Neural cell (in vitro differentiated cells): ENCODE data around the gene EBLN2. TPM values are rescaled to one million over a fixed set of nuclear protein-coding genes. Genes with fewer than 3 reads are reported as not detected.

Experiments used
- H2AFZ ChIP-seq: fragments of 200-600, 300-800 bp; sonication (generic), shearing (Covaris generic); 2 replicates; pipeline ENCODE4 v1.6.0; 2014; ENCODE audit warnings: low read depth, mild to moderate bottlenecking, antibody characterized with exemption, low read length, moderate library complexity
- H3F3A ChIP-seq: fragments of 200-600 bp; shearing (Covaris generic); 2 replicates; pipeline ENCODE4 v1.6.1; 2016; ENCODE audit warnings: mild to moderate bottlenecking, moderate library complexity, mixed read lengths, antibody characterized with exemption, low read length; ENCODE audit not compliant: insufficient read depth, poor library complexity, severe bottlenecking
- H3K27ac ChIP-seq: fragments of 200-600, 300-800 bp; sonication (generic), shearing (Covaris generic); 2 replicates; pipeline ENCODE4 v1.5.1; 2014; ENCODE audit warnings: mild to moderate bottlenecking, low read length, moderate library complexity
- H3K27me3 ChIP-seq: fragments of 300-800, 200-600 bp; sonication (generic), shearing (Covaris generic); 2 replicates; pipeline ENCODE4 v1.6.0; 2014; ENCODE audit warnings: mild to moderate bottlenecking, low read depth, low read length, moderate library complexity; ENCODE audit not compliant: insufficient read depth
- H3K36me3 ChIP-seq: fragments of 300-800, 200-600 bp; sonication (generic), shearing (Covaris generic); 2 replicates; pipeline ENCODE4 v1.5.1; 2014; ENCODE audit warnings: mild to moderate bottlenecking, antibody characterized with exemption, low read length, moderate library complexity; ENCODE audit not compliant: insufficient read depth
- H3K4me2 ChIP-seq: fragments of 300-800, 200-600 bp; sonication (generic), shearing (Covaris generic); 2 replicates; pipeline ENCODE4 v1.6.0; 2014; ENCODE audit warnings: mild to moderate bottlenecking, low read length
- H3K4me3 ChIP-seq: fragments of 300-800, 200-600 bp; sonication (generic), shearing (Covaris generic); 2 replicates; pipeline ENCODE4 v1.5.1; 2014; ENCODE audit warnings: mild to moderate bottlenecking, low read length, moderate library complexity
- H3K79me2 ChIP-seq: fragments of 200-600 bp; shearing (Covaris generic); replicated peaks from 2 replicates; pipeline ENCODE4 v1.6.0; 2014; ENCODE audit warnings: mild to moderate bottlenecking, low read length, moderate library complexity; ENCODE audit not compliant: insufficient read depth
- H3K9ac ChIP-seq: fragments of 300-800, 200-600 bp; sonication (generic), shearing (Covaris generic); 2 replicates; pipeline ENCODE4 v1.6.1; 2016; ENCODE audit warnings: mild to moderate bottlenecking, low read length, mixed read lengths
- H3K9me2 ChIP-seq: fragments of 200-600 bp; shearing (Covaris generic); 2 replicates; pipeline ENCODE4 v1.6.1; 2016; ENCODE audit warnings: mild to moderate bottlenecking, low read length, mixed read lengths; ENCODE audit not compliant: insufficient read depth
- H3K9me3 ChIP-seq: fragments of 200-600, 300-800 bp; sonication (generic), shearing (Covaris generic); 2 replicates; pipeline ENCODE4 v1.6.1; 2016; ENCODE audit warnings: mild to moderate bottlenecking, mixed run types, low read length, moderate library complexity, mixed read lengths
- H4K20me1 ChIP-seq: fragments of 200-600 bp; shearing (Covaris generic); 2 replicates; pipeline ENCODE4 v1.6.1; 2016; ENCODE audit warnings: mild to moderate bottlenecking, mixed run types; ENCODE audit not compliant: insufficient read depth
- EP300 ChIP-seq: fragments of 450-650 bp; conservative IDR thresholded peaks from 2 replicates; pipeline ENCODE4 v1.6.1; 2014; ENCODE audit warnings: antibody characterized with exemption, mild to moderate bottlenecking, moderate library complexity; ENCODE audit not compliant: poor library complexity, severe bottlenecking
- EZH2 ChIP-seq: fragments of 200-600, 300-800 bp; shearing (Covaris generic), sonication (generic); IDR thresholded peaks from 2 replicates; pipeline ENCODE4 v1.6.1; 2014; ENCODE audit warnings: antibody characterized with exemption, low read length, borderline replicate concordance, mild to moderate bottlenecking; ENCODE audit not compliant: insufficient read depth, poor library complexity, severe bottlenecking
- MXI1 ChIP-seq: fragments of 450-650 bp; conservative IDR thresholded peaks from 2 replicates; pipeline ENCODE4 v1.6.1; 2014; ENCODE audit warnings: antibody characterized with exemption, mild to moderate bottlenecking; ENCODE audit not compliant: poor library complexity, severe bottlenecking
- POLR2AphosphoS5 ChIP-seq: IDR thresholded peaks from 2 replicates; pipeline ENCODE4 v1.6.1; 2012
- RAD21 ChIP-seq: fragments of 450-650 bp; conservative IDR thresholded peaks from 2 replicates; pipeline ENCODE4 v1.6.1; 2014; ENCODE audit warnings: antibody characterized with exemption, mild to moderate bottlenecking, moderate library complexity
- SMC3 ChIP-seq: fragments of 450-650 bp; conservative IDR thresholded peaks from 2 replicates; pipeline ENCODE4 v1.6.1; 2014; ENCODE audit warnings: antibody characterized with exemption, mild to moderate bottlenecking, moderate library complexity; ENCODE audit not compliant: poor library complexity
- TAF1 ChIP-seq: IDR thresholded peaks from 2 replicates; pipeline ENCODE4 v1.6.1; 2012; ENCODE audit warnings: low read depth
- polyA plus RNA-seq: library from polyadenylated mRNA; depleted of rRNA; stranded (reverse); fragments of >200 nt; gene quantifications from 2 replicates; pipeline ENCODE4 v1.2.3, GENCODE V29; 2014
- TF ChIP-seq, protein P1 (sequence below): IDR thresholded peaks from 2 replicates; pipeline ENCODE4 v1.6.1; 2012; ENCODE audit warnings: borderline replicate concordance
- TF ChIP-seq, protein P2 (sequence below): fragments of 450-650 bp; IDR thresholded peaks from 2 replicates; pipeline ENCODE4 v1.5.1; 2014; ENCODE audit warnings: antibody characterized with exemption, mild to moderate bottlenecking, moderate library complexity; ENCODE audit not compliant: poor library complexity, severe bottlenecking

The EBLN2 gene
- polyA plus RNA-seq, 1 donor from 2014 or later = 8.3 TPM

DNA sequence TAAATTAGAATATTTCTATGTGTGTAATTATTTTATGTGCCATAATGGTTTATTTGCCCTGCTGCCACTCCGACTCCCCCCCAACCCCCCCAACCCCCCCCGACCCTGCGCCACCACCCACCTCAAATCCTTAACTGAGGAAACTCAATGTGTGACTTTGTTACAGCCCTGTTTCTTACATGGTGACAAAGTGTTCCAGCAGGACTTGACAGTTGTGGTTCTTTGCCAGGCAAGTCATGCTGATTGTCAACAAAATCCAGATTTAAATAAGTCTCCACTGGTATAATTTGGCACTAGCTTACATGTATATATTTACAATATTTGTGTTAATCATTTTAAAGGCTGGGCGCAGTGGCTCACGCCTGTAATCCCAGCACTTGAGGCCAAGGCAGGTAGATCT is 7.7 kb downstream of the EBLN2 start:
- no peaks in the 10 kb centered on the region for H4K20me1 ChIP-seq
- no peaks in the 10 kb centered on the region for H3K36me3 ChIP-seq
- H3K79me2 ChIP-seq = no peaks in the 10 kb centered on the region
- no peak overlapping the region for H3K9ac ChIP-seq
- H3F3A ChIP-seq = no peaks in the 10 kb centered on the region
- H3K4me3 ChIP-seq = no peak overlapping the region
- no peaks in the 10 kb centered on the region for H3K9me2 ChIP-seq
- TF ChIP-seq, protein P1, sequence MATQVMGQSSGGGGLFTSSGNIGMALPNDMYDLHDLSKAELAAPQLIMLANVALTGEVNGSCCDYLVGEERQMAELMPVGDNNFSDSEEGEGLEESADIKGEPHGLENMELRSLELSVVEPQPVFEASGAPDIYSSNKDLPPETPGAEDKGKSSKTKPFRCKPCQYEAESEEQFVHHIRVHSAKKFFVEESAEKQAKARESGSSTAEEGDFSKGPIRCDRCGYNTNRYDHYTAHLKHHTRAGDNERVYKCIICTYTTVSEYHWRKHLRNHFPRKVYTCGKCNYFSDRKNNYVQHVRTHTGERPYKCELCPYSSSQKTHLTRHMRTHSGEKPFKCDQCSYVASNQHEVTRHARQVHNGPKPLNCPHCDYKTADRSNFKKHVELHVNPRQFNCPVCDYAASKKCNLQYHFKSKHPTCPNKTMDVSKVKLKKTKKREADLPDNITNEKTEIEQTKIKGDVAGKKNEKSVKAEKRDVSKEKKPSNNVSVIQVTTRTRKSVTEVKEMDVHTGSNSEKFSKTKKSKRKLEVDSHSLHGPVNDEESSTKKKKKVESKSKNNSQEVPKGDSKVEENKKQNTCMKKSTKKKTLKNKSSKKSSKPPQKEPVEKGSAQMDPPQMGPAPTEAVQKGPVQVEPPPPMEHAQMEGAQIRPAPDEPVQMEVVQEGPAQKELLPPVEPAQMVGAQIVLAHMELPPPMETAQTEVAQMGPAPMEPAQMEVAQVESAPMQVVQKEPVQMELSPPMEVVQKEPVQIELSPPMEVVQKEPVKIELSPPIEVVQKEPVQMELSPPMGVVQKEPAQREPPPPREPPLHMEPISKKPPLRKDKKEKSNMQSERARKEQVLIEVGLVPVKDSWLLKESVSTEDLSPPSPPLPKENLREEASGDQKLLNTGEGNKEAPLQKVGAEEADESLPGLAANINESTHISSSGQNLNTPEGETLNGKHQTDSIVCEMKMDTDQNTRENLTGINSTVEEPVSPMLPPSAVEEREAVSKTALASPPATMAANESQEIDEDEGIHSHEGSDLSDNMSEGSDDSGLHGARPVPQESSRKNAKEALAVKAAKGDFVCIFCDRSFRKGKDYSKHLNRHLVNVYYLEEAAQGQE = no peak
- no peak for TF ChIP-seq TAF1
- TF ChIP-seq POLR2AphosphoS5 = no peak
- no peak for TF ChIP-seq EZH2
- no peak for TF ChIP-seq EP300
- TF ChIP-seq, protein P2, sequence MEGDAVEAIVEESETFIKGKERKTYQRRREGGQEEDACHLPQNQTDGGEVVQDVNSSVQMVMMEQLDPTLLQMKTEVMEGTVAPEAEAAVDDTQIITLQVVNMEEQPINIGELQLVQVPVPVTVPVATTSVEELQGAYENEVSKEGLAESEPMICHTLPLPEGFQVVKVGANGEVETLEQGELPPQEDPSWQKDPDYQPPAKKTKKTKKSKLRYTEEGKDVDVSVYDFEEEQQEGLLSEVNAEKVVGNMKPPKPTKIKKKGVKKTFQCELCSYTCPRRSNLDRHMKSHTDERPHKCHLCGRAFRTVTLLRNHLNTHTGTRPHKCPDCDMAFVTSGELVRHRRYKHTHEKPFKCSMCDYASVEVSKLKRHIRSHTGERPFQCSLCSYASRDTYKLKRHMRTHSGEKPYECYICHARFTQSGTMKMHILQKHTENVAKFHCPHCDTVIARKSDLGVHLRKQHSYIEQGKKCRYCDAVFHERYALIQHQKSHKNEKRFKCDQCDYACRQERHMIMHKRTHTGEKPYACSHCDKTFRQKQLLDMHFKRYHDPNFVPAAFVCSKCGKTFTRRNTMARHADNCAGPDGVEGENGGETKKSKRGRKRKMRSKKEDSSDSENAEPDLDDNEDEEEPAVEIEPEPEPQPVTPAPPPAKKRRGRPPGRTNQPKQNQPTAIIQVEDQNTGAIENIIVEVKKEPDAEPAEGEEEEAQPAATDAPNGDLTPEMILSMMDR = no peak
- no peak for TF ChIP-seq SMC3
- no peak for TF ChIP-seq RAD21
- TF ChIP-seq MXI1 = no peak
- no peak overlapping the region for H2AFZ ChIP-seq
- no peak overlapping the region for H3K4me2 ChIP-seq
- H3K9me3 ChIP-seq = no peaks in the 10 kb centered on the region
- no peak overlapping the region for H3K27ac ChIP-seq
- H3K27me3 ChIP-seq = no peaks in the 10 kb centered on the region

DNA sequence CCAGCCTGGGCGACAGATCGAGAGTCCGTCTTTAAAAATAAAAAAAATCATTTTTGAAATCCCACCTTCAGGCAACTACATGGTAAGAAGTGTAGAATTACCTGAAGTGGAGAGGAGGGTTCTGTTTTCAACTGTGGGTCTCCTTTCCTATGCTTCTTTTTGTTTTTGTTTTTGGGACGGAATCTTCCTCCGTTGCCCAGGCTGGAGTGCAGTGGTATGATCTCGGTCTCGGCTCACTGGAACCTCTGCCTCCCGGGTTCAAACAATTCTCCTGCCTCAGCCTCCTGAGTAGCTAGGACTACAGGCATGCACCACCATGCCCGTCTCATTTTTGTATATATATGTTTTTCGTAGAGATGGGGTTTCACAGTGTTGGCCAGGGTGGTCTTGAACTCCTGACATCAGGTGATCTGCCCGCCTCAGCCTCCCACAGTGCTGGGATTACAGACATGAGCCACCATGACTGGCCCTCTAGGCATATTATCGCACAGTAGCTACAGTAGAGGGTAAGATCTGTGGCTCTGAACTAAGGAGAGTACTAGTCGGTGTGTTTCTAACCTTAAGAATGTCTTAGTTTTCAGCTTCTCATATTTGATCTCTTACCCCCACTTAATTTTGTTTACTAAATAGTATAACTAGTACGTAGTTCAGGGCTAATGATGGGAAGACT is 8.5 kb downstream of the EBLN2 start:
- Histone ChIP-seq H3K4me2 (no peak overlapping the region), H3K36me3 (no peaks in the 10 kb centered on the region), H3K9ac (no peak overlapping the region), H3K9me2 (no peaks in the 10 kb centered on the region), H3K9me3 (no peaks in the 10 kb centered on the region), H3K27me3 (no peaks in the 10 kb centered on the region), H3K4me3 (no peak overlapping the region), H4K20me1 (no peaks in the 10 kb centered on the region), H3F3A (no peaks in the 10 kb centered on the region), H2AFZ (no peak overlapping the region), H3K79me2 (no peaks in the 10 kb centered on the region), H3K27ac (no peak overlapping the region)
- peak; percentile 18 for TF ChIP-seq POLR2AphosphoS5
- no peak for TF ChIP-seq TAF1
- TF ChIP-seq, protein P2 = no peak
- no peak for TF ChIP-seq EP300
- no peak for TF ChIP-seq RAD21
- TF ChIP-seq SMC3 = no peak
- TF ChIP-seq, protein P1 = no peak
